Measurements from ENCODE around the gene DDIT4.
A peak's percentile ranks its signal among the peaks of the same experiment; 100 is the strongest.
"Not testable (repeated sequence)": the region's sequence is repeated elsewhere in the genome, so short reads cannot be mapped to it uniquely, and the experiment has no call there.

Gene DDIT4, protein sequence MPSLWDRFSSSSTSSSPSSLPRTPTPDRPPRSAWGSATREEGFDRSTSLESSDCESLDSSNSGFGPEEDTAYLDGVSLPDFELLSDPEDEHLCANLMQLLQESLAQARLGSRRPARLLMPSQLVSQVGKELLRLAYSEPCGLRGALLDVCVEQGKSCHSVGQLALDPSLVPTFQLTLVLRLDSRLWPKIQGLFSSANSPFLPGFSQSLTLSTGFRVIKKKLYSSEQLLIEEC

DNA sequence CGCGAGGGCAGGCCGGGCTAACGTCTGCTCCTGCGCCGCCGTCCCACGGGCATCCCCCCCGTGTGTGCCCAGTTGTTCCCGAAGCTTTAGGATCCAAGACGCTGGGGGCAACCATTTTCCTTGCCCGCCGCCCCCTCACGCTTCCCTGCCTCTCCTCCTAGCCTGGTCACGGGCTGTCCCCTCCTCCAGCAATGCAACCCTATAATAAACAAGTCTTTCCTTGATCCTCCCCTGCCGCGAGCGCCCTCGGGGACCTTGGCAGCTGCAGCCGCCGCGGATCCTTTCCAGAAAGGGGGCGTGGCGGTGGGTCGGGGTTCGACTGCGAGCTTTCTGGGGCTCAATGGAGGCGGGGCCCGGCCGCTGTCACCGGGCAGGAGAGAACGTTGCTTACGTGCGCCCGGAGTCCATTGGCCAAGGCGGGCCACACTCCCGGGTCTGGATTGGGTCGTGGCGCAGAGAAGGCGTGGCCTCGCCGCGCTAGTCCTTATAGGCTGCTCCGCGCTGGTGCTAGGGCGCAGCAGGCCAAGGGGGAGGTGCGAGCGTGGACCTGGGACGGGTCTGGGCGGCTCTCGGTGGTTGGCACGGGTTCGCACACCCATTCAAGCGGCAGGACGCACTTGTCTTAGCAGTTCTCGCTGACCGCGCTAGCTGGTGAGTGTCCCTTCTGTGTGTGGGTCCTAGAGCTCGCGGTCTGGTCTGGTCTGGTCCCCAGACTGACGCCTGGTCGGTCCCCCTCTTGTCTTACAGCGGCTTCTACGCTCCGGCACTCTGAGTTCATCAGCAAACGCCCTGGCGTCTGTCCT lies at the start of gene DDIT4:
Gene DDIT4, plus strand, starts transcription at position 515 of the 803 bp plus-strand sequence. CDS start 293 bp downstream, outside the sequence.
- DNase-seq, result peak; percentile 93

DNA sequence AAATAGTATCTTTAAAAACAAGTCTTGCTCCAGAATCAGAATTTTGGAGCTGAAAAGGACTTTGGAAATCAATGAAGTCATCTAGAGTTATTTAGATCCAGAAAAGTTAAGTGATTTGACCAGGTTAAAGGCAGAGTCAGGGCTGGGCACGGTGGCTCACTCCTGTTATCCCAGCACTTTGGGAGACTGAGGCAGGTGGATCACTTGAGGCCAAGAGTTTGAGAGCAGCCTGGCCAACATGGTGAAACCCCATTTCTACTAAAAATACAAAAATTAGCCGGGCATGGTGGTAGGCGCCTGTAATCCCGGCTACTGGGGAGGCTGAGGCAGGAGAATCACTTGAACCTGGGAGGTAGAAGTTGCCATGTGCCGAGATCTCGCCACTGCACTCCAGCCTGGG lies 49.5 kb upstream of the DDIT4 start:
- DNase-seq, result not testable (repeated sequence)

- DNase-seq, result no peak
Observed at GRCh38 chr10:72226418-72227027, 47.2 kb upstream of the DDIT4 start.

- DNase-seq, result no peak
Observed at GRCh38 chr10:72227826-72228225, 45.9 kb upstream of the DDIT4 start.

DNA sequence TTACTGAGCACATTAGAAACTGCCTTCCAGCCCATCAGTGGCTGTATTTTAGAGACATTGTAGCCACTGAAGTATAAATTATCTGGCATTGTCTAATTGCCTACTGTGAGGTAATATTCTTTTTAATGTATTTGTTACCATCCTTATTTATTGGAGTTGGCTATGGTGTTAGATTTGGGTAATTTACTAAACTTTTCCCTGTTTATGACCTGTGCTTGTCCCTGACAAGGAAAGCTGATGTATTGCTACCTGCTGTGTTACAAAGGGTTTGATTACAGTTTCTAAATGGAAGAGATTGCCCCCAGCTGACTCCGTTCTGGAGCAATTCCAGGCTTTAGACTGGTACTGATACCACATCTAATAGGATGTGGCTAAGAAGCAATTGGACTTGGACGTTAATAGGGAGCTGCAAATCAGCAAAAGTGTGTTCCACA lies 45.4 kb upstream of the DDIT4 start:
- DNase-seq, result no peak

GRCh38 chr10:72229261-72230251 lies 44.2 kb upstream of the DDIT4 start:
- no peak for DNase-seq

DNA sequence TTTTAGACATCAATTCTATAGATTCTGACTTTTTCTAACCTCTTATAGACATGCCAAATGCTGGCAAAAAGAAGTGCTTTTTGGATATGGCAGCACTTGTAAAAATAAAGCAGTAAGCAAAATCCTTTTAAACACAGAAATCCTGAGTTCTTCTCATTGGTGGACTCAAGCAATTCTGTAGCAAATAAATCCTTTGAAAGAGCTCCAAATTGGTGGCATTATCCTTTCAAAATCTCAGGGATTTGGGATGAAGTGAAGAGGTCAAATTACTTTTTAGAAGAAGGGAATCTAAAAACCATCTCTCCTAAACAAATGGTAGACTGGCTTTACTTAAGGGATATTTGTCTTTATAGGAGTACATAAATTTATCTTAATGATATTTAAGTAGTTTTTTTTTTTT lies 40.1 kb upstream of the DDIT4 start:
- no peak for DNase-seq

DNA sequence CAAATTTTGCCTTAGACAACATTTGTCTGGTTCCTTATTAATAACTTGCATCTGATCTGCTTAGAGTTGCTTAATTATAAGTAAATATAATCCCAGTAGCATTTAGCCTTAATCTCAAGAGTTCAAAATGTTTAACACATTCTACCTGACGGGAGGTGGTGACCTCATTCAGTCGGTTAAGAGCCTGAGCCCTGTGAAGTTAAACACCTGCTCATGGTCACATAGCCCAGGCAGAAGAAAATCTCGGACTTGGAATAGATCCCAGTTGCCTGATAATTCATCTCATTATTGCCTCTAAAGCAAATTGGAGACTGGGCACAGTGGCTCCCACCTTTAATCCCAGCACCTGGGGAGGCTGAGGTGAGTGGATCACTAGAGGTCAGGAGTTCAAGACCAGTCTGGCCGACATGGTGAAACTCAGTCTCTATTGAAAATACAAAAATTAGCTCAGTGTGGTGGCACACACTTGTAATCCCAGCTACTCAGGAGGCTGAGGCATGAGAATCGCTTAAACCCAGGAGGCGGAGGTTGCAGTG lies 39.1 kb upstream of the DDIT4 start:
- no peak for DNase-seq

DNA sequence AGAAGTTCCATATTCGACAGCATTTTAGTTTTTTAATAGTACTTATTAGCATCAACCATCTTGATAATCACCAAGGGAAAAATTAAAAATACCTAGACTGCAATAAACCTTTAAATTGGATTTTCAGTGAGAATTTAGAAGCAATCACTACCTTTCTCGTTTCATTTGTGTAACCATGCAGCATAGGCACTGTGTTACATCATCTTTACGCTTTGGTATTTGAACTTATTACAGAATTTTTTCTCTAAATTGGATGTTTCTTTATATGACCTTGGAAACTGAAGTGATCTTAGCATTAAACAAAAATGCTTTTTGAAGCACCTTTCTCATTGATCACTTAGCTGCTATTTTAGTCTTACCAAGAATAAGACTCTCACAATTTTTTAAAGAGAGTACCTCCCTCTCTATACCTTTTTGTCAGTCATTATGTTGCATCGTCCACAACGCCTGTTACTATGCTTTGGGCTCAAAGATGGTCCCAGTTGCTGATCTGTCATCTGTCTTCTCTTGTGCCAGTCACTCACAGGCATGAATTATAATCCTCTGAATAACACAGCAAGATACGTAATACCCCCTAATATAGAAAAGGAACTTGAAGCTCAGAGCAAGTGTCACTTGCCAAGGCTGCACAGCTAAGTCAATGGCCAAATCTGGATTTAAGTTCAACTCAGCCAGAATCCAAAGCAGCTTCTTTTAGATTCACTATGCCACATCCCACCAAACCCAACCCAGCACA lies 38.0 kb upstream of the DDIT4 start:
- no peak for DNase-seq

DNA sequence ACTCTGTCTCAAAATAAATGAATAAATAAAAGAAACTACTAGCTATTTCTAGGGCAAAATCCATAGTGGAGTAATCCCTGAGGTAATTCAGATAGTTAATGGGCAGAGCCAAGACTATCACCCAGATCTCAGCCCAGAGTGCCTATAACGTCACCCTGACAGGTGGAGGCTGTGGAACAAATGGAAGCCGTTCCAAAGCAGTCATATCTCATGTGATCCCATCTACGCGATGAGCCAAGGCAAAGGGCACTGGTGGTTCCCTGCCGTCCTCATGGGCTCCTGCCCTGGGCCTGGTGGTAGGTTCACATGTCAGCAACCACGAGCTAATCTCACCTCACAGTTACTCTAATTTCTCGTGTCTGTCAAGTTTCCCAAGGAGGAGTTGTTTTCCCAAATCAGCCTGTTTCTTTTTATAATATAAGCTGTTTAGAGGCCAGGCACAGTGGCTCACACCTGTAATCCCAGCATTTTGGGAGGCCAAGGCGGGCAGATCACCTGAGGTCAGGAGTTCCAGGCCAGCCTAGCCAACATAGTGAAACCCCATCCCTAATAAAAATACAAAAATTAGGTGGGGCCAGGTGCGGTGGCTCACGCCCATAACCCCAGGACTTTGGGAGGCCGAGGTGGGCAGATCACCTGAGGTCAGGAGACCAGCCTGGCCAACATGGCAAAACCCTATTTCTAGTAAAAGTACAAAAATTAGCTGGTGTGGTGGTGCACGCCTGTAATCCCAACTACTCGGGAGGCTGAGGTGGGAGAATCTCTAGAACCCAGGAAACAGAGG lies 35.1 kb upstream of the DDIT4 start:
- no peak for DNase-seq

- no peak for DNase-seq
Observed at GRCh38 chr10:72239409-72239808, 34.3 kb upstream of the DDIT4 start.

GRCh38 chr10:72240371-72240770 lies 33.4 kb upstream of the DDIT4 start:
- DNase-seq, result no peak

- no peak for DNase-seq
Observed at GRCh38 chr10:72241691-72242252, 32.0 kb upstream of the DDIT4 start.

- no peak for DNase-seq
Observed at GRCh38 chr10:72242675-72243074, 31.0 kb upstream of the DDIT4 start.

- no peak for DNase-seq
Observed at GRCh38 chr10:72243822-72244437, 29.8 kb upstream of the DDIT4 start.

DNA sequence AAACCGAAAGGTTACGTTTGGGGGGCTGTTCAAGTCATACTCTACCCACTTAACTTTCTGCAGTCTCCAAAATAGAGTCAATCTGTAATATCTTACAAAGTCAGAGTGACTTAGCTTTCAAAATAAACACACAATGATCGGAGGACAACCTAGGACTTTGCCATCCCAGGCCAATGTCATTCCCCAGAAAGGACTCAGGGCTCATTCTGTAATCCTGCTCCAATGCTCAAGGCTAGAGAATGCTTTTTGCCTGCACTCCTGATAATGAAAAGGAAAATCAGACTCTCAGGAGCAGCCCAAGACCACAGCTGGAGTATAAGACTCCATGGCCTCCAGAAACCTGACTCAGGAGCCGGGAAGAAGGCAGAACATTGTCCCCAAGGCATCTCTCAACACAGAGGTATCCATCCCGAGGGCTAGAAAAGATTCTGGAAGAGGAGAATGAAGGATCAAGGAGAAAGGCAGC lies 29.1 kb upstream of the DDIT4 start:
- no peak for DNase-seq

DNA sequence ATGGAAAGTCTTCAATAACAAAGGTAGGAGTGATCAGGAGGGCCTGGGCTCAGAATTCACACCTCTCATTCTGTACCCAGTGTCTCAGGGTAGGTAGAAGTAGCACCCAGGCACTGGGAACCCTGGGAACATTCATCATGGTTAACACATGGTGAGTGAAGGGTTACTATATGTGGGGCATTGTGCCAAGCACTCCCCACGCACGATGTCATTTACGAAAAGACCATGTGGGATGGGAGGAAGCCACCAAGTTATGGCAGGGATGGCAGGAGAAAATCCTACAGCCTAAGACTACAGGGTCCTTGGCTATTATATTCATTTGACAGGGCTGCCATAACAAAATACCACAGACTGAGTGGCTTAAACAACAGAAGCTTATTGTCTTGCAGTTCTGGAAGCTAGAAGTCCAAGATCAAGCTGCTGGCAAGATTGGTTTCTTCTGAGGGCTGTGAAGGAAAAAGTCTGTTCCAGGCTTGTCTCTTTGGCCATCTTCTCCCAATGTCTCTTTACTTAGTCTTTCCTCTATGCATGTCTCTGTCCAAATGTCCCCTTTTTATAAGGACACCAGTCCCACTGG lies 27.7 kb upstream of the DDIT4 start:
- DNase-seq, result no peak

GRCh38 chr10:72248468-72249151 lies 25.1 kb upstream of the DDIT4 start:
- peak; percentile 52 for DNase-seq
